Fibroblast of villous mesenchyme (primary cell): ENCODE measurements around the gene RIMBP2. TPM values are rescaled to one million over a fixed set of nuclear protein-coding genes. Genes with fewer than 3 reads are reported as not detected.

Experiments
- DNase-seq: peaks from one replicate; pipeline ENCODE4 v3.0.0-alpha.2; 2010; ENCODE audit warnings: low read depth
- H3K4me3 ChIP-seq: 2 replicates; pipeline ENCODE4 v1.5.1; 2011; ENCODE audit warnings: low read depth, mild to moderate bottlenecking, low read length
- CTCF ChIP-seq: IDR thresholded peaks from 2 replicates; pipeline ENCODE4 v1.5.1; 2012; ENCODE audit warnings: low read depth, mild to moderate bottlenecking, low read length; ENCODE audit not compliant: insufficient read depth
- total RNA-seq: library from RNA; depleted of rRNA; stranded (reverse); fragments of >200 nt; gene quantifications from 2 replicates; pipeline ENCODE4 v1.2.3, GENCODE V29; 2012

The RIMBP2 gene
- total RNA-seq, 1 donor: not detected

GRCh38 chr12:130350715-130351114 lies 365.4 kb downstream of the RIMBP2 start:
- H3K4me3 ChIP-seq: no peak overlapping the region
- TF ChIP-seq CTCF: no peak
- no peak for DNase-seq

- H3K4me3 ChIP-seq: no peak overlapping the region
- DNase-seq: no peak
- TF ChIP-seq CTCF: no peak
Measured at GRCh38 chr12:130347588-130347987, 368.5 kb downstream of the RIMBP2 start.

Other genes with a start within 250 kb of the RIMBP2 start
- 41.9 and 58.3 TPM in 2 replicates for gene STX2, start 123.0 kb upstream of the RIMBP2 start, total RNA-seq
- 514 and 614 TPM in 2 replicates for gene RAN, start 155.8 kb upstream of the RIMBP2 start, total RNA-seq
- under 0.01 TPM in 2 replicates for gene ADGRD1, start 237.6 kb upstream of the RIMBP2 start, total RNA-seq